Raji (cell line): ENCODE measurements around the gene TBC1D5.

ENCODE experiments used
- POLR2A ChIP-seq: IDR thresholded peaks from 2 replicates; pipeline ENCODE4 v1.6.1; 2011; ENCODE audit warnings: low read depth, low read length, control low read depth; ENCODE audit not compliant: insufficient read depth

The TBC1D5 gene

DNA sequence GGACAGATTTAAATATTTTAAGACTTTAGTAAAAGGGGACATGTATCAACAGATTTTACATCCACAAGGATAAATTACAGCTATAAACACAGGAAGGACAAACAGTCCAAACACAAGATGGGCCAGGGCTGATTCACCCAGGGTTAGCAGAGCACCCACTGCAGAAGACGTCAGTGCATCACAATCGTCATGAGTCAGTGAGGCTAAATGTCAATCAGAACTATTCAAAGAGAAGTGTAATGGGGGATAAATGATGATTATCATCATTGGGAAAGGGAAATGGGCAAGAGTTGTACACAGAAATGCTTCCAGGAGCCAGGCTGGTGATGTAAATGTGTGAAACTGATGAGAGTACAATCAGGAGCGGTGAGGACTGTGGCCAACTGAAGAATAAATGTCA lies 630.8 kb downstream of the TBC1D5 start:
- no peak for TF ChIP-seq POLR2A

DNA sequence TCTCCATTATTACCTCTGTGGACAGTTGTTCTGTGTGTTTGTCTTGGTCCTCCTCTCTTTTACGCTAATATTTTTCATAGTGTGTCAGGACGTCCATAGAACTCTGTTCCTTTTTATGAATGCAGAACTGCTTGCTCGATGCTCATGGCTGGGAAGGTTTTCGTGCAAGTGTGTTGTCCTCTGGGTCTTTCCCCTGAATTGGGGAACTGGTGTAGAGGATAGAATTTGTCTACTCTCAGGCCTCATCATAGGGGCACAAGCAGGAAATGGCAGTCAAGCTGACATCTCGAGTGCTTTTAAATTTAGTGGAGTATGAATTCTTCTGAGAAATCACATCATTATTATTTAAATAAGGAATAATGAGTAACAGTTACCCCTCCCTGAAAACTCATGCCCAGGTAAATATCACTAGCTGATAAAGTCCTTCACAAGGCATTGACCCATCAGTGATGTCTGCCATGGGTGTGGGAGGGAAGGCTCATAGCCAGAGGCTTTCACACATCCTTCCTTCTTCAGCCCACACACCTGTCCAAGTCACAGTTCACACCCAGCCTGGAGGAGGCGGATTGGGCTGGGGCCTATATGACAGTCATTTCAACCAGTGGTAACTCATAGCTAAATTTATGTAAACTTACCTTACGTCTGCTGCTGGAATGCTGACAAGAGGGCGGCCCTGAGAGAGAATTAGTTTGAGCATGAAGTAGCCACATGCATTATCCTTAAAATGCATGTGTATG lies 631.6 kb downstream of the TBC1D5 start:
- TF ChIP-seq POLR2A, result no peak
